Measurements from ENCODE around the gene PBX3. TPM values are rescaled to one million over a fixed set of nuclear protein-coding genes. Genes with fewer than 3 reads are reported as not detected.

PBX3 gene
- total RNA-seq, 1 experiment from 2014 or later = 39.0 TPM

- intact Hi-C loops (cut with micrococcal nuclease; ENCODE audit: unreplicated experiment) = no loop called here
- BruUV-seq (replicated peaks) = no TSS peak
- ATAC-seq = no peak
- ChIA-PET POLR2A (no interaction called here), CTCF (no interaction called here)
- H3K27ac ChIP-seq (ENCODE audit: low read length) = no peak overlapping the region
- H3K4me3 ChIP-seq (ENCODE audit: low read depth in 2 of 2, low read length in 2 of 2) = no peak overlapping the region
- TF ChIP-seq CTCF (IDR thresholded peaks at IDR 0.05) (no peak), POLR2AphosphoS5 (IDR thresholded peaks at IDR 0.05; ENCODE audit: low read depth, low read length) (no peak), TCF7L2 (IDR thresholded peaks at IDR 0.05; ENCODE audit: low read depth, low read length) (no peak), SIN3A (IDR thresholded peaks at IDR 0.05; ENCODE audit: borderline replicate concordance, insufficient read depth, low read depth, low read length) (no peak)
- no peaks in the 10 kb centered on the region for H3K9me3 ChIP-seq (ENCODE audit: control insufficient read depth, insufficient read depth, low read depth, low read length)
- no peaks in the 10 kb centered on the region for H3K36me3 ChIP-seq (ENCODE audit: control insufficient read depth, insufficient read depth, low read length)
- no peaks in the 10 kb centered on the region for H3K27me3 ChIP-seq (ENCODE audit: control insufficient read depth, insufficient read depth, low read length)
- no peak for DNase-seq (ENCODE audit: low read depth, low spot score)
- H3K4me1 ChIP-seq (ENCODE audit: control insufficient read depth, insufficient read depth, low read length) = no peaks in the 10 kb centered on the region
- in situ Hi-C loops (cut with HindIII; ENCODE audit: low pct_unique_long_range_greater_than_20kb, low sequenced_read_pairs) = no loop called here
Observed at GRCh38 chr9:125989524-125990180, 242.5 kb downstream of the PBX3 start.

- H3K4me1 ChIP-seq (ENCODE audit: control insufficient read depth, insufficient read depth, low read length) = no peaks in the 10 kb centered on the region
- intact Hi-C loops (cut with micrococcal nuclease; ENCODE audit: unreplicated experiment) (no loop called here), in situ Hi-C loops (cut with HindIII; ENCODE audit: low pct_unique_long_range_greater_than_20kb, low sequenced_read_pairs) (no loop called here)
- no peak overlapping the region for H3K27ac ChIP-seq (ENCODE audit: low read length)
- ATAC-seq = no peak
- no peaks in the 10 kb centered on the region for H3K9me3 ChIP-seq (ENCODE audit: control insufficient read depth, insufficient read depth, low read depth, low read length)
- CTCF ChIA-PET = no interaction called here
- no peak for DNase-seq (ENCODE audit: low read depth, low spot score)
- POLR2A ChIA-PET = no interaction called here
- BruUV-seq (replicated peaks) = no TSS peak
- no peaks in the 10 kb centered on the region for H3K27me3 ChIP-seq (ENCODE audit: control insufficient read depth, insufficient read depth, low read length)
- no peak overlapping the region for H3K4me3 ChIP-seq (ENCODE audit: low read depth in 2 of 2, low read length in 2 of 2)
- TF ChIP-seq POLR2AphosphoS5 (IDR thresholded peaks at IDR 0.05; ENCODE audit: low read depth, low read length) = no peak
- no peak for TF ChIP-seq CTCF (IDR thresholded peaks at IDR 0.05)
- TF ChIP-seq SIN3A (IDR thresholded peaks at IDR 0.05; ENCODE audit: borderline replicate concordance, insufficient read depth, low read depth, low read length) = no peak
- no peak for TF ChIP-seq REST (IDR thresholded peaks at IDR 0.05; ENCODE audit: insufficient read depth in 1 of 2, low read depth in 2 of 2, low read length in 1 of 2)
- TF ChIP-seq TCF7L2 (IDR thresholded peaks at IDR 0.05; ENCODE audit: low read depth, low read length) = no peak
- H3K36me3 ChIP-seq (ENCODE audit: control insufficient read depth, insufficient read depth, low read length) = no peaks in the 10 kb centered on the region
Observed at GRCh38 chr9:125990186-125990792, 243.1 kb downstream of the PBX3 start.
